Adrenal gland (tissue), 5 donors: ENCODE measurements around the gene E2F7.

Source experiments
- POLR2A ChIP-seq, 2 donors: fragments of 450-650 bp; IDR thresholded peaks; one replicate each; pipeline ENCODE4 v1.6.1; 2017; ENCODE audit warnings: antibody characterized with exemption in 2 of 2, mild to moderate bottlenecking in 2 of 2, moderate library complexity in 1 of 2
- TF ChIP-seq, protein P1 (sequence below), 6 experiments: fragments of 450-650 bp in 4 of 6; fragments of 200-600 bp in 2 of 6; sonication (generic) in 1 of 6; IDR thresholded peaks; 1 replicate in 5 of 6; 2 replicates in 1 of 6; pipeline versions ENCODE4 v1.5.1 to v1.8.0; 2016 to 2021; ENCODE audit warnings: antibody characterized with exemption in 6 of 6, mild to moderate bottlenecking in 2 of 6, moderate library complexity in 1 of 6
- donor health status: DM: no; HTN: no; CAD: no.

DNA sequence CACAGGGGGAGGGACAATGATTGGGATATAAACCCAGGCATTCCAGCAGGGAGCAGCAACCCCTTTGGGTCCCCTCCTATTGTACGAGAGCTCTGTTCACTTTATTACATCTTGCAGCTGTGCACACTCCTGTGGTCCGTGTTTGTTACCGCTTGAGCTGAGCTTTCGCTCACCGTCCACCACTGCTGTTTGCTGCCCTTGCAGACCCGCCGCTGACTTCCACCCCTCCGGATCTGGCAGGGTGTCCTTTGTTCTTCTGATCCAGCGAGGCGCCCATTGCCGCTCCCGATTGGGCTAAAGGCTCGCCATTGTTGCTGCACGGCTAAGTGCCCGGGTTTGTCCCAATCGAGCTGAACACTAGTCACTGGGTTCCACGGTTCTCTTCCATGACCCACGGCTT, 64.1 kb downstream of the E2F7 start:
- TF ChIP-seq, protein P1, sequence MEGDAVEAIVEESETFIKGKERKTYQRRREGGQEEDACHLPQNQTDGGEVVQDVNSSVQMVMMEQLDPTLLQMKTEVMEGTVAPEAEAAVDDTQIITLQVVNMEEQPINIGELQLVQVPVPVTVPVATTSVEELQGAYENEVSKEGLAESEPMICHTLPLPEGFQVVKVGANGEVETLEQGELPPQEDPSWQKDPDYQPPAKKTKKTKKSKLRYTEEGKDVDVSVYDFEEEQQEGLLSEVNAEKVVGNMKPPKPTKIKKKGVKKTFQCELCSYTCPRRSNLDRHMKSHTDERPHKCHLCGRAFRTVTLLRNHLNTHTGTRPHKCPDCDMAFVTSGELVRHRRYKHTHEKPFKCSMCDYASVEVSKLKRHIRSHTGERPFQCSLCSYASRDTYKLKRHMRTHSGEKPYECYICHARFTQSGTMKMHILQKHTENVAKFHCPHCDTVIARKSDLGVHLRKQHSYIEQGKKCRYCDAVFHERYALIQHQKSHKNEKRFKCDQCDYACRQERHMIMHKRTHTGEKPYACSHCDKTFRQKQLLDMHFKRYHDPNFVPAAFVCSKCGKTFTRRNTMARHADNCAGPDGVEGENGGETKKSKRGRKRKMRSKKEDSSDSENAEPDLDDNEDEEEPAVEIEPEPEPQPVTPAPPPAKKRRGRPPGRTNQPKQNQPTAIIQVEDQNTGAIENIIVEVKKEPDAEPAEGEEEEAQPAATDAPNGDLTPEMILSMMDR (IDR thresholded peaks at IDR 0.05): no peak
- no peak for TF ChIP-seq POLR2A (IDR thresholded peaks at IDR 0.05)
